ENCODE results near the gene GPSM1. TPM values are rescaled to one million over a fixed set of nuclear protein-coding genes. Genes with fewer than 3 reads are reported as not detected.

The GPSM1 gene
- total and polyA plus RNA-seq, 4 donors = 29.2 to 116 (median 92.1) TPM

- Histone ChIP-seq H3K27me3 (ENCODE audit: control insufficient read depth, insufficient read depth, low read length) (no peaks in the 10 kb centered on the region), H3K36me3 (ENCODE audit: control insufficient read depth, insufficient read depth, low read length) (peaks cover 74% of the 10 kb centered on the region), H3K4me1 (ENCODE audit: control insufficient read depth, insufficient read depth, low read length) (peaks cover 60% of the 10 kb centered on the region), H3K4me3 (ENCODE audit: low read depth, low read length) (no peak overlapping the region), H3K27ac (ENCODE audit: low read depth, low read length) (no peak overlapping the region), H3K9me3 (ENCODE audit: control insufficient read depth, insufficient read depth, low read length) (no peaks in the 10 kb centered on the region)
- 90% methylated on average over 10 of the region's 14 CpGs for WGBS (ENCODE audit: insufficient coverage)
- DNase-seq (ENCODE audit: low read depth in 4 of 6, low spot score in 6 of 6) = no peak
These were observed 3.2 kb downstream of the GPSM1 start for GRCh38 chr9:136330406-136330990.

GRCh38 chr9:136331030-136331429 is 3.7 kb downstream of the GPSM1 start:
- H3K36me3 ChIP-seq (ENCODE audit: control insufficient read depth, insufficient read depth, low read length) = peaks cover 79% of the 10 kb centered on the region
- 84% methylated on average over 13 of the region's 15 CpGs for WGBS (ENCODE audit: insufficient coverage)

GRCh38 chr9:136331556-136332481 is 4.5 kb downstream of the GPSM1 start:
- Histone ChIP-seq H3K9me3 (ENCODE audit: control insufficient read depth, insufficient read depth, low read length) (no peaks in the 10 kb centered on the region), H3K36me3 (ENCODE audit: control insufficient read depth, insufficient read depth, low read length) (peaks cover 87% of the 10 kb centered on the region), H3K4me1 (ENCODE audit: control insufficient read depth, insufficient read depth, low read length) (peaks cover 47% of the 10 kb centered on the region), H3K27ac (ENCODE audit: low read depth, low read length) (no peak overlapping the region), H3K27me3 (ENCODE audit: control insufficient read depth, insufficient read depth, low read length) (no peaks in the 10 kb centered on the region), H3K4me3 (ENCODE audit: low read depth, low read length) (no peak overlapping the region)
- DNase-seq (ENCODE audit: low read depth in 4 of 6, low spot score in 6 of 6) = no peak
- WGBS (ENCODE audit: insufficient coverage) = 81% methylated on average over 46 of the region's 46 CpGs

More at GRCh38 chr9:136331030-136331429, 3.7 kb downstream of the GPSM1 start:
- no peak overlapping the region for H3K4me3 ChIP-seq (ENCODE audit: low read depth, low read length)
- no peak overlapping the region for H3K27ac ChIP-seq (ENCODE audit: low read depth, low read length)
- H3K9me3 ChIP-seq (ENCODE audit: control insufficient read depth, insufficient read depth, low read length) = no peaks in the 10 kb centered on the region
- DNase-seq (ENCODE audit: low read depth in 4 of 6, low spot score in 6 of 6) = no peak
- no peaks in the 10 kb centered on the region for H3K27me3 ChIP-seq (ENCODE audit: control insufficient read depth, insufficient read depth, low read length)
- H3K4me1 ChIP-seq (ENCODE audit: control insufficient read depth, insufficient read depth, low read length) = peaks cover 55% of the 10 kb centered on the region

GRCh38 chr9:136332482-136332983 is 5.2 kb downstream of the GPSM1 start:
- peaks cover 44% of the 10 kb centered on the region for H3K4me1 ChIP-seq (ENCODE audit: control insufficient read depth, insufficient read depth, low read length)
- DNase-seq (ENCODE audit: low read depth in 4 of 6, low spot score in 6 of 6) = no peak
- H3K36me3 ChIP-seq (ENCODE audit: control insufficient read depth, insufficient read depth, low read length) = peaks cover 94% of the 10 kb centered on the region
- no peak overlapping the region for H3K27ac ChIP-seq (ENCODE audit: low read depth, low read length)
- 66% methylated on average over 9 of the region's 11 CpGs for WGBS (ENCODE audit: insufficient coverage)
- H3K27me3 ChIP-seq (ENCODE audit: control insufficient read depth, insufficient read depth, low read length) = no peaks in the 10 kb centered on the region
- no peaks in the 10 kb centered on the region for H3K9me3 ChIP-seq (ENCODE audit: control insufficient read depth, insufficient read depth, low read length)
- H3K4me3 ChIP-seq (ENCODE audit: low read depth, low read length) = no peak overlapping the region

- 85% methylated on average over 11 of the region's 12 CpGs for WGBS (ENCODE audit: insufficient coverage)
- Histone ChIP-seq H3K9me3 (ENCODE audit: control insufficient read depth, insufficient read depth, low read length) (no peaks in the 10 kb centered on the region), H3K27me3 (ENCODE audit: control insufficient read depth, insufficient read depth, low read length) (no peaks in the 10 kb centered on the region), H3K4me1 (ENCODE audit: control insufficient read depth, insufficient read depth, low read length) (peaks cover 42% of the 10 kb centered on the region), H3K4me3 (ENCODE audit: low read depth, low read length) (no peak overlapping the region), H3K27ac (ENCODE audit: low read depth, low read length) (no peak overlapping the region), H3K36me3 (ENCODE audit: control insufficient read depth, insufficient read depth, low read length) (peaks cover 98% of the 10 kb centered on the region)
- no peak for DNase-seq (ENCODE audit: low read depth in 4 of 6, low spot score in 6 of 6)
These were observed 5.7 kb downstream of the GPSM1 start for GRCh38 chr9:136333045-136333444.

GRCh38 chr9:136333486-136333885 is 6.1 kb downstream of the GPSM1 start:
- peaks cover 98% of the 10 kb centered on the region for H3K36me3 ChIP-seq (ENCODE audit: control insufficient read depth, insufficient read depth, low read length)
- no peaks in the 10 kb centered on the region for H3K9me3 ChIP-seq (ENCODE audit: control insufficient read depth, insufficient read depth, low read length)
- DNase-seq (ENCODE audit: low read depth in 4 of 6, low spot score in 6 of 6) = no peak
- H3K4me1 ChIP-seq (ENCODE audit: control insufficient read depth, insufficient read depth, low read length) = peaks cover 37% of the 10 kb centered on the region
- 93% methylated on average over 13 of the region's 17 CpGs for WGBS (ENCODE audit: insufficient coverage)
- no peaks in the 10 kb centered on the region for H3K27me3 ChIP-seq (ENCODE audit: control insufficient read depth, insufficient read depth, low read length)
- H3K4me3 ChIP-seq (ENCODE audit: low read depth, low read length) = no peak overlapping the region
- H3K27ac ChIP-seq (ENCODE audit: low read depth, low read length) = no peak overlapping the region

GRCh38 chr9:136334541-136334940 is 7.2 kb downstream of the GPSM1 start:
- H3K36me3 ChIP-seq (ENCODE audit: control insufficient read depth, insufficient read depth, low read length) = peaks cover 100% of the 10 kb centered on the region
- no peaks in the 10 kb centered on the region for H3K9me3 ChIP-seq (ENCODE audit: control insufficient read depth, insufficient read depth, low read length)
- no peak for DNase-seq (ENCODE audit: low read depth in 4 of 6, low spot score in 6 of 6)
- WGBS (ENCODE audit: insufficient coverage) = 95% methylated on average over 21 of the region's 21 CpGs
- peaks cover 36% of the 10 kb centered on the region for H3K4me1 ChIP-seq (ENCODE audit: control insufficient read depth, insufficient read depth, low read length)
- no peak overlapping the region for H3K4me3 ChIP-seq (ENCODE audit: low read depth, low read length)
- no peak overlapping the region for H3K27ac ChIP-seq (ENCODE audit: low read depth, low read length)
- no peaks in the 10 kb centered on the region for H3K27me3 ChIP-seq (ENCODE audit: control insufficient read depth, insufficient read depth, low read length)

GRCh38 chr9:136335296-136336155 is 8.2 kb downstream of the GPSM1 start:
- H3K4me1 ChIP-seq (ENCODE audit: control insufficient read depth, insufficient read depth, low read length) = peaks cover 36% of the 10 kb centered on the region
- no peak for DNase-seq (ENCODE audit: low read depth in 4 of 6, low spot score in 6 of 6)
- WGBS (ENCODE audit: insufficient coverage) = 91% methylated on average over 22 of the region's 26 CpGs
- H3K27ac ChIP-seq (ENCODE audit: low read depth, low read length) = no peak overlapping the region
- peaks cover 100% of the 10 kb centered on the region for H3K36me3 ChIP-seq (ENCODE audit: control insufficient read depth, insufficient read depth, low read length)
- no peaks in the 10 kb centered on the region for H3K27me3 ChIP-seq (ENCODE audit: control insufficient read depth, insufficient read depth, low read length)
- H3K4me3 ChIP-seq (ENCODE audit: low read depth, low read length) = no peak overlapping the region
- H3K9me3 ChIP-seq (ENCODE audit: control insufficient read depth, insufficient read depth, low read length) = no peaks in the 10 kb centered on the region

GRCh38 chr9:136336156-136336870 is 9.0 kb downstream of the GPSM1 start:
- peaks cover 36% of the 10 kb centered on the region for H3K4me1 ChIP-seq (ENCODE audit: control insufficient read depth, insufficient read depth, low read length)
- H3K36me3 ChIP-seq (ENCODE audit: control insufficient read depth, insufficient read depth, low read length) = peaks cover 100% of the 10 kb centered on the region
- no peaks in the 10 kb centered on the region for H3K9me3 ChIP-seq (ENCODE audit: control insufficient read depth, insufficient read depth, low read length)
- H3K27ac ChIP-seq (ENCODE audit: low read depth, low read length) = no peak overlapping the region
- no peak overlapping the region for H3K4me3 ChIP-seq (ENCODE audit: low read depth, low read length)
- no peaks in the 10 kb centered on the region for H3K27me3 ChIP-seq (ENCODE audit: control insufficient read depth, insufficient read depth, low read length)
- no peak for DNase-seq (ENCODE audit: low read depth in 4 of 6, low spot score in 6 of 6)
- 85% methylated on average over 24 of the region's 30 CpGs for WGBS (ENCODE audit: insufficient coverage)
